Lower leg skin (tissue), 3 donors: ENCODE measurements around the gene WNT7A.

ENCODE experiments used
- POLR2A ChIP-seq, 2 donors: fragments of 450-650 bp; IDR thresholded peaks; one replicate each; pipeline ENCODE4 v1.6.1; 2016 to 2017; ENCODE audit warnings: antibody characterized with exemption in 2 of 2, mild to moderate bottlenecking in 1 of 2, moderate library complexity in 1 of 2
- TF ChIP-seq, protein P1 (sequence below), 3 donors: fragments of 450-650 bp; IDR thresholded peaks; one replicate each; pipeline ENCODE4 v1.5.1; 2016; ENCODE audit warnings: antibody characterized with exemption in 3 of 3, mild to moderate bottlenecking in 3 of 3, moderate library complexity in 2 of 3

DNA sequence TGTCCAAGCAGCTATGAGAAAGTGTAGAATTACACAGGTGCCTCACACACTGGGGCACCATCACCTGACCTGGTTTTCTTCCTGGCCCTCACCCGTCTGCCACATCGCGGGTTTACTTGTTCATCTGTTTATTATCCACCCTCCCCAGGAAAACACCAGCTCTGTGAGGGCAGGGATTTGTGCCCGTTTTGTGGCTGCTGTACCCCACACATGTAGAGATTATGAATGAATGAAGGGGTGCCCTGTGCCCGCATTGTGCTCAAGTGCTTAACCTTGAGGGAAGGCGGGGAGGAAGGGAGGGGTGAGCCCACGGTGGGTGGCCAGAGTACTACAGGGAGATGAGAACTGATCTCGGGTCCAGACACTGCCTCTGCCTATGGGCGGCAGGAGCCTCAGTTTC is 108.4 kb downstream of the WNT7A start:
- TF ChIP-seq, protein P1, sequence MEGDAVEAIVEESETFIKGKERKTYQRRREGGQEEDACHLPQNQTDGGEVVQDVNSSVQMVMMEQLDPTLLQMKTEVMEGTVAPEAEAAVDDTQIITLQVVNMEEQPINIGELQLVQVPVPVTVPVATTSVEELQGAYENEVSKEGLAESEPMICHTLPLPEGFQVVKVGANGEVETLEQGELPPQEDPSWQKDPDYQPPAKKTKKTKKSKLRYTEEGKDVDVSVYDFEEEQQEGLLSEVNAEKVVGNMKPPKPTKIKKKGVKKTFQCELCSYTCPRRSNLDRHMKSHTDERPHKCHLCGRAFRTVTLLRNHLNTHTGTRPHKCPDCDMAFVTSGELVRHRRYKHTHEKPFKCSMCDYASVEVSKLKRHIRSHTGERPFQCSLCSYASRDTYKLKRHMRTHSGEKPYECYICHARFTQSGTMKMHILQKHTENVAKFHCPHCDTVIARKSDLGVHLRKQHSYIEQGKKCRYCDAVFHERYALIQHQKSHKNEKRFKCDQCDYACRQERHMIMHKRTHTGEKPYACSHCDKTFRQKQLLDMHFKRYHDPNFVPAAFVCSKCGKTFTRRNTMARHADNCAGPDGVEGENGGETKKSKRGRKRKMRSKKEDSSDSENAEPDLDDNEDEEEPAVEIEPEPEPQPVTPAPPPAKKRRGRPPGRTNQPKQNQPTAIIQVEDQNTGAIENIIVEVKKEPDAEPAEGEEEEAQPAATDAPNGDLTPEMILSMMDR (IDR thresholded peaks at IDR 0.05): no peak
- TF ChIP-seq POLR2A (IDR thresholded peaks at IDR 0.05): no peak
